HS-27A (cell line): ENCODE data around the gene ZNF248.
"Not testable (repeated sequence)": the region's sequence is repeated elsewhere in the genome, so short reads cannot be mapped to it uniquely, and the experiment has no call there.

Source experiments
- DNase-seq: peaks from one replicate; pipeline ENCODE4 v3.0.0-alpha.2; 2012; ENCODE audit warnings: low read depth, missing footprints

ZNF248 gene

GRCh38 chr10:37741831-37742230 is 115.6 kb downstream of the ZNF248 start:
- DNase-seq: no peak

DNA sequence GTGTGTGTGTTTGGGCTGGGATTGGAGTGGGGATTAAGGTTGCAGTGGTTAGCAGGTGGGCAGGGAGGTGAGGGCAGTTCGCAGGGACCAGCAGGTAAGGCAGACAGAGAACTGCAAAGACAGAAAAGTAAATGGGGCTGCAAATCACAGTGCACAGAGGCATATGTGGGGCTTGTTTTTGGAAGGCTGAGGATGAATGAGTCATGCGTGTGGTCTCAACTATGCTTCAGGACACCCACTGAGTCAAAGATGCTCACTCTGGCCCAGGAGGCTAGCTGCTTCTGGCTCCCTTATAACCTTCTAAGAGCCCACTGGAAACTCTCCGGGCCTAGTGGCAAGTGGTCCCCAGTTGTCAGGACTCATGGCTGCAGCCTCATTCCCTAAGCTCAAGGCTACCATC is 118.2 kb downstream of the ZNF248 start:
- no peak for DNase-seq

- DNase-seq: not testable (repeated sequence)
Measured at GRCh38 chr10:37738241-37738640, 119.2 kb downstream of the ZNF248 start.

- DNase-seq: no peak
Measured at GRCh38 chr10:37737336-37737735, 120.1 kb downstream of the ZNF248 start.

DNA sequence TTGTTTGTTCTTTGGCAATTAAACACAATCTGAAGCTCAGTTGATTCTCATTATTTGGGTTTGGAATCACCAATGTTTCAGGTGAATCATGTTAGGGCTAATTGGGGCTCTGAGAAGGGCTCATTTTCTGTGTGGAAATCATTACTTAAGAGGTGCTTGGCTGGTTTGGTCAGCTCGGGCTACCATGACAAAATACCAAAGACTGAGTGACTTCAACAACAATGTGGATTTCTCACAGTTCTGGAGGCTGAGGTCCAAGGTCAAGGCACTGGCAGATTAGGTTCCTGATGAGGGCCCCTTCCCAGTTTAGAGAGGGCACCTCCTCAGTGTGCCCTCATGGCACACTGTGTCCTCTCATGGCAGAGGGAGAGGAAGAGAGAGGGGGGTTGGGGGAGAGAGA is 121.3 kb downstream of the ZNF248 start:
- DNase-seq: no peak

DNA sequence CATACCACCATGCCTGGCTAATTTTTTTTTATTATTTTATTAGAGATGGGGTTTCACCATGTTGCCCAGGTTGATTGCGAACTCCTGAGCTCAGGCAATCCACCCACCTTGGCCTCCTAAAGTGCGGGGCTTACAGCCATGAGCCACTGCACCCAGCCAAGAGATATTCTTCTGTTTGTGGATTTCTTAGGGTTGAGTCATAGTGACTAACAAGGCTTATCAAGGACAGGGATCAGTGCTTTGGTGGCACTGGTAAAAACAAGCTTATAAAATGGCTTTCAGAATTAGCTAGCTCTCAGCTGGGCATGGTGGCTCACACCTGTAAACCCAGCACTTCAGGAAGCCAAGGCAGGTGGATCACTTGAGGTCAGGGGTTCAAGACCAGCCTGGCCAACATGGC is 122.4 kb downstream of the ZNF248 start:
- DNase-seq: peak; percentile 61
